Melanocyte of skin (primary cell): ENCODE measurements around the gene R3HDML. TPM values are rescaled to one million over a fixed set of nuclear protein-coding genes. Genes with fewer than 3 reads are reported as not detected.

Experiments
- small RNA-seq, 2 donors: library from RNA; depleted of rRNA; stranded (forward); fragments of <200 nt; gene quantifications; one replicate each; pipeline ENCODE3, GENCODE V24; 2012
- total RNA-seq, 2 donors: library from RNA; depleted of rRNA; stranded (reverse); fragments of >200 nt; gene quantifications; 2 replicates each; pipeline ENCODE4 v1.2.3, GENCODE V29; 2012

R3HDML gene, protein sequence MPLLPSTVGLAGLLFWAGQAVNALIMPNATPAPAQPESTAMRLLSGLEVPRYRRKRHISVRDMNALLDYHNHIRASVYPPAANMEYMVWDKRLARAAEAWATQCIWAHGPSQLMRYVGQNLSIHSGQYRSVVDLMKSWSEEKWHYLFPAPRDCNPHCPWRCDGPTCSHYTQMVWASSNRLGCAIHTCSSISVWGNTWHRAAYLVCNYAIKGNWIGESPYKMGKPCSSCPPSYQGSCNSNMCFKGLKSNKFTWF
- not detected for total RNA-seq

DNA sequence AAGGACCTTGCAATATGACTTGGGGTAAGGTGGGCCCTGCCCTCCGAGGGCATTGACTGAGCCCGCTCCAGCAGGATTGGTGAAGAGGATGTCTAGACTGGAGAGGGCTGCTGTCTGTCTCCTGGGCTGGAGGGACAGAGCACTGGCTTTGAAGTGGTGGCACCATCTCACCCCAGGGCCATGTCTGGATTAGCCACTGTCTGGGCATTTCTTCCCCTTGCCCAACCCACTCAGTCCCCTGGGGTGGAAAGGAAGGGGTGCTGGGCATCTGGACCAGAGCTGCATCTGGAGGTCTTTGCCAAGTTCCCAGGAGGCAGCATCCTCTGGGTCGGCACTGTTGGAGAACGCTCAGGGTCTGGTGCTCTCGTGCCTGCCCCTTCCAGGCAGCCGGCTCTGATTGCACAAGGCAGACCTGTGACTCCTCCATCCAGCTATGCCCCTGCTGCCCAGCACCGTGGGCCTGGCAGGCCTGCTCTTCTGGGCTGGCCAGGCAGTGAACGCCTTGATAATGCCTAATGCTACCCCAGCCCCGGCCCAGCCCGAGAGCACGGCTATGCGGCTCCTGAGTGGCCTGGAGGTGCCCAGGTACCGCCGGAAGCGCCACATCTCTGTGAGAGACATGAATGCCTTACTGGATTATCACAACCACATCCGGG lies at the start of gene R3HDML:
TSS of gene R3HDML (plus strand) at position 319 of the 656 bp plus-strand sequence. CDS start at position 434, 115 bp downstream.

DNA sequence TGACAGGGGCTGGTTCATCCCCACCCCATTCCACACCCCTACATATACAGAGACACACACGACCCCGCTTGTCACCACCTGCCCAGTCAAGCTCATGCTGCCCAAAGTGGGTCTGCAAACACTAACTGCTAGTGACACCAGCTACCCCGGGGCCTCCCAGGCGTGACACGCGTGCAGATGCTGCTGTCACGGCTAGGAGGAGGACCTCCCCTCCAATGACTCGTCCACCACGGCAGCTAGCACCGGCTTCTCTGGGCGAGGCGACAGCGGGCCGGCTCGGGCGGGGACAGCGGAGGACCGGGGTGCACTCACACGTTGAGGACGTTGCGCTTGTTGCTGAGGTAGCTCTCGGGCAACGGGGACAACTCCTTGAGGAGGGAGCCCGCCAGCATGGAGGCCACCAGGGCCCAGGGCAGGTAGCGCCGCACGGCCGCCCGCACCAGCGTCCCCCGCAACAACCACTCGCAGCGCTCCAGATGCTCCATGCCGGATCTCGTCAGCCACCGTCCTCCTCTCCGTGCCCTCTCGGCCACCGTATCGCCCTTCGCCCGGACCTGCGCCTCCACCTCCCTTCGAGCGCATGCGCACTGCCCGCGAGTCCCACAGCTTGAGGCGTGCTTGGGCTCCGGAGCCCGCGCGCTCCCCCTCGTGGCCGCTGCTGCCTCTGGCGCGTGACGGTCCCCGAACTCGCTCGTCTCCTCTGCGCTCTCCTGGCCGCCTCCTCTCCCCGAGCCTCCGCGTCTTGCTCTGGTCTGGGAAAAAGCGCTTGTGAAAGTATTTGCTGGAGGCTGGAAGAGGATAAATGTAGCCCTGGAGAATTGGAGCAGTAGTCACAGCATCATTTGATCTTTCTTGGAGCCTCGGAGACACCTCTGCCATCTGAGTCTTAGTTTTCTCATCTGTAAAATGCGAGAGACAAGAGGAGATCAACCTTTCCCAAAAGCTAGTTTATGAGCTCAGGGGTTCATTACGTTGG lies 25.9 kb upstream of the R3HDML start, which contains the start of gene FITM2:
TSS of gene FITM2 (minus strand) at position 539 of the 976 bp plus-strand sequence. CDS start at position 485, 54 bp downstream.

DNA sequence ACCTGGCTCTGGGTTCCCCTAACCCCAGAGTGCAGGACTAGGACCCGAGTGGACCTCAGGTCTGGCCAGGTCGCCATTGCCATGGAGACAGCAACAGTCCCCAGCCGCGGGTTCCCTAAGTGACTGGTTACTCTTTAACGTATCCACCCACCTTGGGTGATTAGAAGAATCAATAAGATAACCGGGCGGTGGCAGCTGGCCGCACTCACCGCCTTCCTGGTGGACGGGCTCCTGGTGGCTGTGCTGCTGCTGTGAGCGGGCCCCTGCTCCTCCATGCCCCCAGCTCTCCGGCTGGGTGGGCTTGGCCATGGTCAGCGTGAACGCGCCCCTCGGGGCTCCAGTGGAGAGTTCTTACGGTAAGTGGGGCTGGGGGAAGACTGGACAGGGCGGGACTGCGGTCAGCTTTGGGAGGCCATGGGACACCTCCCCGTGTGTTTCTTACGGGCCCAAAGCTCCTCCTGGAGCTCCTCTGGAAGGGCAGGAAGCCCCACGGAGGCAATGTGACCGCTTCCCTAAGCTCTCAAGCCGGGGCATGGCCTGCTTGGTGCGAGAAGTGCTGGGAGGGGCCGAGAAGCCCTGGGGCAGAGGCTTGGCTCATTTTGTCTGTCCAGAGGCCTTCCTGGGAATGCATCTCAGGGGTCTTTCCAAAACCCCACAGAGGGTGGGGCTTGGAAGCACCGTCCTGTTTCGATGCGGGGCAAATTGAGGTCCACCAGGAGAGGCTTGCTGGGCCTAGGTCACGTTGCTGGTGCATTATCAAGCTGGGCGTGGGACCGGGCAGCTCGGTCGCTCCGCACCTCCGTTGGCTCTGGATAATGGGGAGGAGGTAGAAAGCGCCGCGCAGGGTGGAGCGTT lies 18.9 kb downstream of the R3HDML start, which contains the start of gene HNF4A:
TSS of gene HNF4A (plus strand) at position 202 of the 855 bp plus-strand sequence. CDS start at position 308, 106 bp downstream.

Small RNAs within 50 kb of the gene (small RNA-seq; reads per million reads assigned to genes)
- gene RF00019: 0 reads per million in 2 donors

Other genes starting within 250 kb of the R3HDML start
- under 1 TPM; under 0.01 to 0.33 TPM for gene JPH2, start 149.9 kb upstream of the R3HDML start, total RNA-seq
- 10 to 100 TPM; 33.4 to 46.0 TPM for gene OSER1, start 126.3 kb upstream of the R3HDML start, total RNA-seq
- gene GDAP1L1, start 89.7 kb upstream of the R3HDML start, total RNA-seq: not detected
- gene FITM2, start 25.8 kb upstream of the R3HDML start, total RNA-seq: 1 to 10 TPM; 4.5 to 6.0 TPM
- gene HNF4A, start 18.7 kb downstream of the R3HDML start, total RNA-seq: under 1 TPM in 1 of 2 donors, not detected in 1; 0.33 TPM
- 1 to 10 TPM; 6.0 to 6.5 TPM for gene TTPAL, start 138.8 kb downstream of the R3HDML start, total RNA-seq
- gene SERINC3, start 185.0 kb downstream of the R3HDML start, total RNA-seq: 10 to 100 TPM; 70.9 to 92.2 TPM
- 10 to 100 TPM; 16.0 to 25.5 TPM for gene PKIG, start 245.5 kb downstream of the R3HDML start, total RNA-seq